Upper lobe of left lung (tissue), 6 donors: ENCODE data around the gene HK1. TPM values are rescaled to one million over a fixed set of nuclear protein-coding genes. Genes with fewer than 3 reads are reported as not detected.

Experiments
- ATAC-seq, 2 donors: fragments of 200-7000 bp; cut with Tn5 transposase; one replicate each; pipeline ENCODE4 v1.9.1; 2022; ENCODE audit warnings: mild to moderate bottlenecking in 2 of 2, moderate library complexity in 2 of 2; ENCODE audit not compliant: low FRiP score in 2 of 2
- DNase-seq, 2 donors: peaks; one replicate each; pipeline ENCODE4 v3.0.0-alpha.2; 2019 to 2020
- H3K27ac ChIP-seq, 4 donors: fragments of 200-600 bp; sonication (generic); one replicate each; pipeline ENCODE4 v1.5.1; 2016 to 2019
- H3K27me3 ChIP-seq, 4 donors: fragments of 200-600 bp; sonication (generic); one replicate each; pipeline ENCODE4 v1.5.1; 2017 to 2019
- H3K36me3 ChIP-seq, 4 donors: fragments of 200-600 bp; sonication (generic); one replicate each; pipeline ENCODE4 v1.5.1; 2016 to 2019
- H3K4me1 ChIP-seq, 4 donors: fragments of 200-600 bp; sonication (generic); one replicate each; pipeline ENCODE4 v1.5.1; 2018 to 2019
- H3K4me3 ChIP-seq, 4 donors: fragments of 200-600 bp; sonication (generic); one replicate each; pipeline ENCODE4 v1.5.1; 2017 to 2019; ENCODE audit warnings: mild to moderate bottlenecking in 2 of 4, moderate library complexity in 1 of 4
- H3K9me3 ChIP-seq, 4 donors: fragments of 200-600 bp; sonication (generic); one replicate each; pipeline ENCODE4 v1.5.1; 2018 to 2019
- CTCF ChIP-seq, 6 experiments: fragments of 450-650 bp in 4 of 6; fragments of 200-600 bp in 2 of 6; sonication (generic) in 2 of 6; IDR thresholded peaks; one replicate each; pipeline ENCODE4 v1.5.1; 2016 to 2019; ENCODE audit warnings: antibody characterized with exemption in 6 of 6
- EP300 ChIP-seq, 4 donors: sonication (generic); formaldehyde crosslinking; IDR thresholded peaks; one replicate each; pipeline ENCODE4 v1.5.1; 2017; ENCODE audit warnings: antibody characterized with exemption in 4 of 4, control low read depth in 2 of 4
- POLR2A ChIP-seq, 4 donors: fragments of 450-650 bp; IDR thresholded peaks; one replicate each; pipeline ENCODE4 v1.5.1; 2016 to 2017; ENCODE audit warnings: antibody characterized with exemption in 4 of 4, mild to moderate bottlenecking in 2 of 4
- POLR2AphosphoS5 ChIP-seq, 2 donors: sonication (generic); formaldehyde crosslinking; IDR thresholded peaks; one replicate each; pipeline ENCODE4 v1.5.1; 2017; ENCODE audit warnings: antibody characterized with exemption in 2 of 2
- WGBS, 2 donors: methylation state at CpG; one replicate each; pipeline ENCODE4 v1.1.5; 2017 to 2018; 5-methylcytosine and 5-hydroxymethylcytosine counted together
- total RNA-seq, 6 donors: library from RNA; depleted of rRNA in 4 of 6; stranded (reverse); fragments of >200 nt in 4 of 6; gene quantifications; one replicate each; pipeline versions ENCODE4 v1.1.0 to v1.2.1, GENCODE V29; 2016 to 2021
- donor health status: DM: no; HTN: no; CAD: no; lungs with moderate emphysema.
- donor health status: DM: no; HTN: yes; CAD: no; lungs with severe emphysema.

HK1 gene
- total RNA-seq, 6 donors from 2014 or later, result 60.8 to 98.5 (median 88.9) TPM

- H3K27me3 ChIP-seq, result no peaks in the 10 kb centered on the region
- WGBS, 2 donors, result 86 to 92% methylated on average over 9 to 10 of the region's 10 CpGs
- peak overlapping the region in 2 of 4 donors; percentile 20 to 89 for H3K27ac ChIP-seq
- TF ChIP-seq CTCF (IDR thresholded peaks at IDR 0.05) (no peak), POLR2AphosphoS5 (IDR thresholded peaks at IDR 0.05) (no peak), EP300 (IDR thresholded peaks at IDR 0.05) (no peak), POLR2A (IDR thresholded peaks at IDR 0.05) (no peak)
- no peak for DNase-seq
- no peak overlapping the region for H3K4me3 ChIP-seq
- peaks cover 29 to 41% (median 36%) of the 10 kb centered on the region in 4 donors for H3K4me1 ChIP-seq
- H3K9me3 ChIP-seq, result no peaks in the 10 kb centered on the region
- ATAC-seq, result no peak
- no peaks in the 10 kb centered on the region for H3K36me3 ChIP-seq
Measured at GRCh38 chr10:69410487-69410886, 132.2 kb downstream of the HK1 start.

- 68 to 76% methylated on average over 4 of the region's 4 CpGs for WGBS, 2 donors
Measured at GRCh38 chr10:69411476-69411875, 133.2 kb downstream of the HK1 start.

GRCh38 chr10:69412232-69412790 lies 134.0 kb downstream of the HK1 start:
- Histone ChIP-seq H3K36me3 (no peaks in the 10 kb centered on the region), H3K27ac (no peak overlapping the region), H3K27me3 (no peaks in the 10 kb centered on the region), H3K4me3 (no peak overlapping the region), H3K9me3 (no peaks in the 10 kb centered on the region), H3K4me1 (peaks cover 19 to 26% (median 24%) of the 10 kb centered on the region in 4 donors)
- TF ChIP-seq POLR2AphosphoS5 (IDR thresholded peaks at IDR 0.05), result no peak
- no peak for TF ChIP-seq POLR2A (IDR thresholded peaks at IDR 0.05)
- no peak for TF ChIP-seq CTCF (IDR thresholded peaks at IDR 0.05)
- TF ChIP-seq EP300 (IDR thresholded peaks at IDR 0.05), result no peak
- DNase-seq, result no peak
- WGBS, 2 donors, result 58 to 67% methylated on average over 3 of the region's 3 CpGs
- no peak for ATAC-seq

More at GRCh38 chr10:69411476-69411875, 133.2 kb downstream of the HK1 start:
- no peak overlapping the region for H3K4me3 ChIP-seq
- H3K27ac ChIP-seq, result no peak overlapping the region
- ATAC-seq (no peak), DNase-seq (no peak)
- no peaks in the 10 kb centered on the region for H3K36me3 ChIP-seq
- no peak for TF ChIP-seq CTCF (IDR thresholded peaks at IDR 0.05)
- TF ChIP-seq POLR2A (IDR thresholded peaks at IDR 0.05), result no peak
- TF ChIP-seq POLR2AphosphoS5 (IDR thresholded peaks at IDR 0.05), result no peak
- TF ChIP-seq EP300 (IDR thresholded peaks at IDR 0.05), result no peak
- peaks cover 28 to 35% (median 32%) of the 10 kb centered on the region in 4 donors for H3K4me1 ChIP-seq
- H3K27me3 ChIP-seq, result no peaks in the 10 kb centered on the region
- no peaks in the 10 kb centered on the region for H3K9me3 ChIP-seq

GRCh38 chr10:69413221-69413865 lies 135.0 kb downstream of the HK1 start:
- no peaks in the 10 kb centered on the region for H3K9me3 ChIP-seq
- TF ChIP-seq POLR2AphosphoS5 (IDR thresholded peaks at IDR 0.05) (no peak), POLR2A (IDR thresholded peaks at IDR 0.05) (no peak), CTCF (IDR thresholded peaks at IDR 0.05) (peak in 5 of 6 experiments; percentile 48 to 67 (median 51)), EP300 (IDR thresholded peaks at IDR 0.05) (no peak)
- peak in 1 of 2 donors; percentile 47 for ATAC-seq
- DNase-seq, result peak in 1 of 2 donors; percentile 57
- H3K27ac ChIP-seq, result no peak overlapping the region
- H3K4me3 ChIP-seq, result no peak overlapping the region
- no peaks in the 10 kb centered on the region for H3K27me3 ChIP-seq
- H3K36me3 ChIP-seq, result no peaks in the 10 kb centered on the region
- 13 to 17% methylated on average over 7 to 13 of the region's 13 CpGs for WGBS, 2 donors
- peaks cover 9 to 18% (median 14%) of the 10 kb centered on the region in 4 donors for H3K4me1 ChIP-seq
